Transverse colon (tissue), 4 donors: ENCODE data around the gene FAM111A. TPM values are rescaled to one million over a fixed set of nuclear protein-coding genes. Genes with fewer than 3 reads are reported as not detected.
A peak's percentile ranks its signal among the peaks of the same experiment; 100 is the strongest.

Experiments
- DNase-seq: peaks from one replicate; pipeline ENCODE4 v3.0.0-alpha.2; 2019
- H3K27ac ChIP-seq, 4 donors: fragments of 200-600 bp; sonication (generic); 2 replicates each; pipeline ENCODE4 v1.5.1; 2016 to 2018; ENCODE audit warnings: inconsistent platforms in 4 of 4
- H3K27me3 ChIP-seq: fragments of 200-600 bp; sonication (generic); 2 replicates; pipeline ENCODE4 v1.5.1; 2017; ENCODE audit warnings: inconsistent platforms
- H3K36me3 ChIP-seq, 4 donors: fragments of 200-600 bp; sonication (generic); 2 replicates each; pipeline ENCODE4 v1.5.1; 2017 to 2019; ENCODE audit warnings: inconsistent platforms in 4 of 4
- H3K4me1 ChIP-seq, 4 donors: fragments of 200-600 bp; sonication (generic); 2 replicates each; pipeline ENCODE4 v1.5.1; 2017 to 2020; ENCODE audit warnings: inconsistent platforms in 4 of 4
- H3K4me3 ChIP-seq, 4 donors: fragments of 200-600 bp; sonication (generic); 1 replicate in 1 of 4; 2 replicates in 3 of 4; pipeline versions ENCODE4 v1.5.1 to v1.6.1; 2017 to 2019; ENCODE audit warnings: inconsistent platforms in 4 of 4
- H3K9me3 ChIP-seq, 2 donors: fragments of 200-600 bp; sonication (generic); 2 replicates each; pipeline ENCODE4 v1.5.1; 2017 to 2019; ENCODE audit warnings: inconsistent platforms in 2 of 2
- EP300 ChIP-seq: sonication (generic); formaldehyde crosslinking; IDR thresholded peaks from one replicate; pipeline ENCODE4 v1.6.1; 2017; ENCODE audit warnings: antibody characterized with exemption, low read depth
- POLR2A ChIP-seq: fragments of 450-650 bp; IDR thresholded peaks from one replicate; pipeline ENCODE4 v1.6.1; 2016; ENCODE audit warnings: antibody characterized with exemption, mild to moderate bottlenecking, moderate library complexity
- POLR2AphosphoS5 ChIP-seq, 3 donors: sonication (generic); formaldehyde crosslinking; IDR thresholded peaks; one replicate each; pipeline ENCODE4 v1.6.1; 2016; ENCODE audit warnings: antibody characterized with exemption in 3 of 3
- WGBS, 2 donors: methylation state at CpG; one replicate each; pipeline ENCODE4 v1.1.5; 2018; ENCODE audit warnings: low coverage in 1 of 2; 5-methylcytosine and 5-hydroxymethylcytosine counted together
- in situ Hi-C, 4 donors: fragments of 200-750 bp; cut with MboI; loops; one replicate each; pipeline versions ENCODE4 v1.15.0 to v1.15.1; 2017; ENCODE audit warnings: low sequenced_read_pairs in 3 of 4, low pct_ligation_motif_present in 1 of 4, low pct_unique_long_range_greater_than_20kb in 1 of 4
- intact Hi-C: fragments of 100-400 bp; cut with DNase I; formaldehyde crosslinking; loops from one replicate; pipeline ENCODE4 v1.15.1; 2023; ENCODE audit warnings: low total_unique reads
- total RNA-seq, 4 donors: library from RNA; depleted of rRNA; stranded (reverse); fragments of >200 nt; gene quantifications; one replicate each; pipeline ENCODE4 v1.1.0, GENCODE V29; 2016
- TF ChIP-seq, protein P1 (sequence below), 5 experiments: fragments of 200-600 bp in 3 of 5; fragments of 450-650 bp in 2 of 5; sonication (generic) in 3 of 5; IDR thresholded peaks; 1 replicate in 2 of 5; 2 replicates in 3 of 5; pipeline ENCODE4 v1.5.1; 2016 to 2017; ENCODE audit warnings: antibody characterized with exemption in 5 of 5, inconsistent platforms in 3 of 5, mild to moderate bottlenecking in 2 of 5, moderate library complexity in 1 of 5

The FAM111A gene
- total RNA-seq, 4 donors from 2014 or later: 17.6 to 62.1 (median 26.2) TPM

DNA sequence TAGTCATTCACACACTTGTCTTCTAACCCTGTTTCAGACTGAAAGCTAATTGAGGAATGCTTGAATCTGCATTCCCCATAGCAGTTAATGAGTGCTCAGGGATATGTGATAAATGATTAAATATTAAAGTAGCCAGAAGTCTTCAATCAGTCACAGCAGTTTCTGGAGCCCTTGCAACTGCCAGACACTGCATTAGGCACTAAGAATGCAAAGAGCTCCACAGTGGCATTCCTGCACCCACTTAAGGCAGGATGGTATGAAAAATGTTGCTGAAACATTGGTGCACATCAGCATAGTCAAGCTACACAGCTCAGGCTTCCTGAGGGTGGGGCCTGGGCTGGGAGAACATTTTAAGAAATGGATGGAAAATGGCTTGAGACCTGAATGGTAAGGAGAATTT is 35.7 kb downstream of the FAM111A start:
- Histone ChIP-seq H3K9me3 (no peaks in the 10 kb centered on the region), H3K27ac (no peak overlapping the region), H3K27me3 (no peaks in the 10 kb centered on the region), H3K4me1 (peaks cover 3 to 43% (median 24%) of the 10 kb centered on the region in 4 donors), H3K4me3 (no peak overlapping the region), H3K36me3 (peaks cover 0 to 3% (median 0%) of the 10 kb centered on the region in 4 donors)
- in situ Hi-C loops: no loop called here
- TF ChIP-seq POLR2AphosphoS5 (IDR thresholded peaks at IDR 0.05): no peak
- no peak for TF ChIP-seq POLR2A
- no peak for DNase-seq
- intact Hi-C loops: loop anchor here (10.0 kb wide), 1 partner anchor 506 kb away; no protein-coding TSS in a partner anchor

DNA sequence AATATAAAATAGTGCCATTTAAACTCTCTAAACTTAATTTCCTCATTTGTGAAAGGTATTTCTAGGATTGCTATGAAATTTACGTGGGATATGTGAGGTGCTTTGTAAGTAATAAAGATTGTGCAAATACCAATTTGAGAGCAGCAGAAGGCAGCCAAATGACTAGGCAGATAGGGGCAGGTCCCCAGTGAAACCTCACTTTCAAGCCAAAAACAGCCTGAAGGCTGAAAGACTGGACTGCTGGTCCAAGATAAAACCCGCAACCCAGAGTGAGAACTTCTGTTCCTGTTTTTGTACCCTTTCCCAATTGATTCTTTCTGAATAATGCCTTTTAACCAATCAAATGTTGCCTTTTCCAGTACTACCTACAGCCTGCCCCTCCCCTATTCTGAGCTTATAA is 36.5 kb downstream of the FAM111A start:
- Histone ChIP-seq H3K27ac (no peak overlapping the region), H3K27me3 (no peaks in the 10 kb centered on the region), H3K9me3 (no peaks in the 10 kb centered on the region), H3K4me3 (no peak overlapping the region), H3K36me3 (peaks cover 0 to 3% (median 0%) of the 10 kb centered on the region in 4 donors), H3K4me1 (peaks cover 10 to 43% (median 31%) of the 10 kb centered on the region in 4 donors)
- TF ChIP-seq, protein P1, sequence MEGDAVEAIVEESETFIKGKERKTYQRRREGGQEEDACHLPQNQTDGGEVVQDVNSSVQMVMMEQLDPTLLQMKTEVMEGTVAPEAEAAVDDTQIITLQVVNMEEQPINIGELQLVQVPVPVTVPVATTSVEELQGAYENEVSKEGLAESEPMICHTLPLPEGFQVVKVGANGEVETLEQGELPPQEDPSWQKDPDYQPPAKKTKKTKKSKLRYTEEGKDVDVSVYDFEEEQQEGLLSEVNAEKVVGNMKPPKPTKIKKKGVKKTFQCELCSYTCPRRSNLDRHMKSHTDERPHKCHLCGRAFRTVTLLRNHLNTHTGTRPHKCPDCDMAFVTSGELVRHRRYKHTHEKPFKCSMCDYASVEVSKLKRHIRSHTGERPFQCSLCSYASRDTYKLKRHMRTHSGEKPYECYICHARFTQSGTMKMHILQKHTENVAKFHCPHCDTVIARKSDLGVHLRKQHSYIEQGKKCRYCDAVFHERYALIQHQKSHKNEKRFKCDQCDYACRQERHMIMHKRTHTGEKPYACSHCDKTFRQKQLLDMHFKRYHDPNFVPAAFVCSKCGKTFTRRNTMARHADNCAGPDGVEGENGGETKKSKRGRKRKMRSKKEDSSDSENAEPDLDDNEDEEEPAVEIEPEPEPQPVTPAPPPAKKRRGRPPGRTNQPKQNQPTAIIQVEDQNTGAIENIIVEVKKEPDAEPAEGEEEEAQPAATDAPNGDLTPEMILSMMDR (IDR thresholded peaks at IDR 0.05): no peak
- TF ChIP-seq POLR2A: no peak
- no peak for TF ChIP-seq EP300
- no peak for TF ChIP-seq POLR2AphosphoS5 (IDR thresholded peaks at IDR 0.05)
- no peak for DNase-seq
- intact Hi-C loops (loop anchor here (10.0 kb wide), 1 partner anchor 506 kb away; no protein-coding TSS in a partner anchor), in situ Hi-C loops (no loop called here)
- 79 to 100% methylated on average over 1 to 2 of the region's 2 CpGs for WGBS, 2 donors

DNA sequence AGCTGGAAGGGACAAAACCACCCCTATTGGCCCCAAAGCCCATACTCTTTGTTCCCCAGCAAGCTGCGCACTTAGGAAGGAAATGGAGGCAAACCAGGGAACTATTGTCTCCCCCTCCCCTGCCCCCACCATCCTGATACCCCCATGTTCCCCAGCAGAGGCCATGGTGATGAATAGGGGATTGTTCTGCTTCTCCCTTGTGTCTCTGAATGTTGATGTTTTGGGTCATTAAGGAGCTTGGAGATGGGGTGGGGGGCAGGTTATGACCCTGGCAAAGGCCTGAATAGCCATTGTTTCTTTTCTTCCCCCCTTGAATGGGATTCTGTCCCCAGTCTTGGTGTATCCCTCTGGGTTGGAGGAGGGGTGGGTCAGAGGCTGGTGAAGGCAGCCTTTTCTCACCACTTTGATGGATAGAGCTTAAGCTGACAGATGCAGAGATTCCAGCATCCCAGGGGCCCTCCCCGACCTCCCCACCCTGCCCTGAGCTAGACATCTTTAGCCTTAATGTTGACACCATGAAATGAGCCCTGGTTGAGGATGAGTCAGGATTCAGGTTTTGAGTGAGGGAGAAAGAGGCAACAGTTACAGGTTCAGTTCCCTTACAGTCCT is 37.6 kb downstream of the FAM111A start:
- WGBS, 2 donors: 90% methylated on average over 2 of the region's 2 CpGs; no CpG with 5 or more reads in 1 of the 2 donors
- Histone ChIP-seq H3K36me3 (peaks cover 0 to 3% (median 0%) of the 10 kb centered on the region in 4 donors), H3K4me1 (peaks cover 10 to 45% (median 33%) of the 10 kb centered on the region in 4 donors), H3K9me3 (no peaks in the 10 kb centered on the region), H3K27me3 (no peaks in the 10 kb centered on the region), H3K4me3 (no peak overlapping the region), H3K27ac (peak overlapping the region in 1 of 4 donors; percentile 25)
- in situ Hi-C loops (no loop called here), intact Hi-C loops (no loop called here)
- no peak for DNase-seq
- no peak for TF ChIP-seq POLR2A
- TF ChIP-seq, protein P1 (IDR thresholded peaks at IDR 0.05): no peak
- TF ChIP-seq POLR2AphosphoS5 (IDR thresholded peaks at IDR 0.05): no peak
- no peak for TF ChIP-seq EP300

DNA sequence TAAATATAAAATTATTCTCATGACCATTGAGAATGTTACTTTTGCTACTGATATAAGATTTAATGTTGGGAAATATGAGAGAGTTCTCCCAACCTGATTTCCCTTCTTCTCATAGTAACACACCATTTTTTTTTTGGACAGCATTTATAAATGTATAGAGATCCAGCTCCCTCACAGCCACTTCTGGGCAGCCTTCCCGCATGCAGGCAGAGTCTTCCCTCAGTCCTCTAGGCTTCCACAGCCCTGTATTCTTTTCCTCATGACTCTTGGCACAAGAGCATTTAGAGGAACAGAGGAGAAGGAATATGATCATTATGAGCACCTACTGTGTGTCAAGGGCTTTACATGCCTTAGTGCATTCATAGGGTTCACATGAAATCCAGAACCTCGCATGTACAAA is 38.3 kb downstream of the FAM111A start:
- H3K27me3 ChIP-seq: no peaks in the 10 kb centered on the region
- H3K27ac ChIP-seq: no peak overlapping the region
- in situ Hi-C loops: no loop called here
- no peaks in the 10 kb centered on the region for H3K9me3 ChIP-seq
- DNase-seq: no peak
- no peak overlapping the region for H3K4me3 ChIP-seq
- no peak for TF ChIP-seq POLR2AphosphoS5 (IDR thresholded peaks at IDR 0.05)
- TF ChIP-seq, protein P1 (IDR thresholded peaks at IDR 0.05): no peak
- TF ChIP-seq EP300: no peak
- no peak for TF ChIP-seq POLR2A
- 79 to 89% methylated on average over 2 of the region's 2 CpGs for WGBS, 2 donors
- H3K4me1 ChIP-seq: peaks cover 10 to 45% (median 32%) of the 10 kb centered on the region in 4 donors
- H3K36me3 ChIP-seq: peaks cover 0 to 3% (median 0%) of the 10 kb centered on the region in 4 donors
- intact Hi-C loops: no loop called here
